ENCODE results near the gene KRTAP3-1.

DNA sequence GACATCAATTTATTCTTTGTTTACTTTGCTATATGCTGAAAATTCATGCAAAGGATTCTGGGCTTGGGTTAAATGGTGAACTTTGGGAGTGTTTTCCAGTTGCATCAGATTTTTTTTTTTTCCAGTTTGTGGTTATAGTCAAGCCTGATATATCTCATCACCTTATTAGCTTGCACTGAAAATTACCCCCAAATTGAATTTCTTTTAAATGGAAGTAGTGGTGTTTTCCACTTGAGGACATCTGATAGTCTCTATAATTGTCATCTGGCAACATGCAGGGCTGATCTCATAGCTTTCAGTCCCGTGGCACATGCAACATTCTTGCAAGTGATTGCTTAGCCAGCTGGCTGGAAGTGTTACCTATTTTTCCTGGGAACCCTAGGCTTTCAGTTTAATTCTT is 4.7 kb upstream of the KRTAP3-1 start:
- TF ChIP-seq CTCF (IDR thresholded peaks at IDR 0.05) (no peak), EZH2phosphoT487 (IDR thresholded peaks at IDR 0.05) (no peak)

All from neural progenitor cell (in vitro differentiated cells).